Activated CD8-positive, alpha-beta T cell treated with anti-CD3 and anti-CD28 coated beads for 36 hours (primary cell): ENCODE measurements around the gene OSBPL5. TPM values are rescaled to one million over a fixed set of nuclear protein-coding genes. Genes with fewer than 3 reads are reported as not detected.

Experiments used
- ATAC-seq: fragments of 200-7000 bp; cut with Tn5 transposase; one replicate; pipeline ENCODE4 v1.10.0; 2021; ENCODE audit warnings: mild to moderate bottlenecking, moderate library complexity
- CTCF ChIA-PET: fragments of 350-600 bp; sonication (Branson Sonifier 250); formaldehyde crosslinking; loops from one replicate; lab custom pipeline; 2021; ENCODE audit warnings: antibody characterized with exemption; lab: Charles Lee
- POLR2A ChIA-PET: fragments of 350-600 bp; sonication (Branson Sonifier 250); formaldehyde crosslinking; loops from one replicate; lab custom pipeline; 2021; ENCODE audit warnings: antibody characterized with exemption; lab: Charles Lee
- DNase-seq: peaks from one replicate; pipeline ENCODE4 v3.0.0-alpha.2; 2020
- H3K27ac Mint-ChIP-seq: one replicate; pipeline ENCODE4 v1.8.0; 2021; ENCODE audit warnings: mild to moderate bottlenecking, mixed read lengths
- H3K27me3 Mint-ChIP-seq: one replicate; pipeline ENCODE4 v1.8.0; 2021; ENCODE audit warnings: mixed read lengths
- H3K36me3 Mint-ChIP-seq: one replicate; pipeline ENCODE4 v1.8.0; 2021; ENCODE audit warnings: low read depth, mixed read lengths
- H3K4me1 Mint-ChIP-seq: one replicate; pipeline ENCODE4 v1.8.0; 2021; ENCODE audit warnings: low read depth, mixed read lengths
- H3K4me3 Mint-ChIP-seq: one replicate; pipeline ENCODE4 v1.8.0; 2021; ENCODE audit warnings: mild to moderate bottlenecking, moderate library complexity, mixed read lengths
- H3K9me3 Mint-ChIP-seq: one replicate; pipeline ENCODE4 v1.8.0; 2021; ENCODE audit warnings: mixed read lengths
- CTCF ChIP-seq: fragments of 200-600 bp; IDR thresholded peaks from one replicate; pipeline ENCODE4 v1.8.0; 2022; ENCODE audit warnings: antibody characterized with exemption, mild to moderate bottlenecking
- intact Hi-C: fragments of 100-400 bp; cut with micrococcal nuclease; formaldehyde crosslinking; loops from one replicate; pipeline ENCODE4 v1.10.0; 2022
- total RNA-seq, 2 experiments: library from RNA; stranded (reverse); gene quantifications; one replicate each; pipeline ENCODE4 v1.2.3, GENCODE V29; 2021

Gene OSBPL5
- total RNA-seq, 2 experiments from 2014 or later: 4.8 to 5.9 TPM

DNA sequence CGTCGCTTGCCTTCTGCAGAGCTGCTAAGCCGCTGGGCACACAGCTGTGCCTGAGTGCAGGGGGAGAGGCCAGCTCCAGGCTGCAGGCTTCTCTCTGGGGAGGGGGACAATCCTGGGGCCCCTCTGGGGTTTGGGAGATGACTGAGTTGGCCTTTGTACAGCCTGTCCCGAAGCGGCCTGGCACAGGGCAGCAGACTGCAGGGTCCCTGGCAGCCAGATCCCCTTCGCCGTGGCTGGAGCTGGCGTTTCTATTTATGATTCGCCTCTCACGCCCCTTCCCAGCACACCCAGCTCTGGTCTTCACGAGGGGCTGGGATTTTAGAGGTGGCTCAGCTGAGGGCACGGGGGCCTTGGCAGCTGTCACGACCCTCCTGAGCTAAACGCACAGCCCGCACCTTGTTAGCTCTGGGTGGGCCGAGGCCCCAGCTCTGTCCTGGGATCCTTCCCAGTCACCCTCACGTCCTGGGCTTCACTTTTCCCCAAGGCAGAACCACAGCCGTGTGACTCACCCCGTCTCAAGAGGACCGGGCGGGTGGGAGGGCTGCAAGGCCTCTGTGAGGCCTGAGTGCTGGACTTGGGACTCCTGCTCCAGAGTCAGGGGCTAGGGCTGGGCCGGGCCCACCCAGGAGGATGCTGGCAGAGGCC is 18.4 kb downstream of the OSBPL5 start:
- Mint-ChIP-seq H3K36me3 (no peaks in the 10 kb centered on the region), H3K4me3 (no peak overlapping the region), H3K27me3 (no peaks in the 10 kb centered on the region), H3K27ac (no peak overlapping the region), H3K4me1 (peaks cover 3% of the 10 kb centered on the region), H3K9me3 (no peaks in the 10 kb centered on the region)
- ATAC-seq (no peak), DNase-seq (no peak)
- no peak for TF ChIP-seq CTCF
- ChIA-PET CTCF (no interaction called here), POLR2A (no interaction called here)
- intact Hi-C loops: no loop called here

DNA sequence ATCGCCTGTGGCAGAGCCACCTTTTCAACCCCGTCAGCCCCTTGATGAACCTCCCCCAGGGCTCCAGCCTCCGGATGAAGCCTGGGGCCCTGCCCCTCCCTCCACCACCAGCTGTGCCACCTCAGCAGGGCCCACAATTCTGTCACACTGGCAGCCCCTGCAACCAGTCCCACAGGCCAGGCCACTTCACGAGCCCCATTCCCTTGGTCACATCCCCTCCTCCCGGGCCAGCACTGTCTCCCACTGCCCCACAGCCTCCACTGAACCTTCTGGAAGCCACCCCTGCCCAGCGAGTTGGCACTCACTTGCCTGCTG is 19.9 kb downstream of the OSBPL5 start:
- peaks cover 3% of the 10 kb centered on the region for H3K4me1 Mint-ChIP-seq
- no peak for DNase-seq
- no peak overlapping the region for H3K27ac Mint-ChIP-seq
- TF ChIP-seq CTCF: no peak
- no peak for ATAC-seq
- no peaks in the 10 kb centered on the region for H3K27me3 Mint-ChIP-seq
- no peaks in the 10 kb centered on the region for H3K36me3 Mint-ChIP-seq
- H3K4me3 Mint-ChIP-seq: no peak overlapping the region
- intact Hi-C loops: no loop called here
- ChIA-PET POLR2A (no interaction called here), CTCF (interaction anchor here (1.1 to 1.5 kb wide), 2 partner anchors 17 to 86 kb away, joined by 3 to 4 read pairs; no protein-coding TSS in a partner anchor)
- no peaks in the 10 kb centered on the region for H3K9me3 Mint-ChIP-seq

- POLR2A ChIA-PET: no interaction called here
- H3K36me3 Mint-ChIP-seq: no peaks in the 10 kb centered on the region
- intact Hi-C loops: no loop called here
Measured at GRCh38 chr11:3144296-3145205, 20.6 kb downstream of the OSBPL5 start.

DNA sequence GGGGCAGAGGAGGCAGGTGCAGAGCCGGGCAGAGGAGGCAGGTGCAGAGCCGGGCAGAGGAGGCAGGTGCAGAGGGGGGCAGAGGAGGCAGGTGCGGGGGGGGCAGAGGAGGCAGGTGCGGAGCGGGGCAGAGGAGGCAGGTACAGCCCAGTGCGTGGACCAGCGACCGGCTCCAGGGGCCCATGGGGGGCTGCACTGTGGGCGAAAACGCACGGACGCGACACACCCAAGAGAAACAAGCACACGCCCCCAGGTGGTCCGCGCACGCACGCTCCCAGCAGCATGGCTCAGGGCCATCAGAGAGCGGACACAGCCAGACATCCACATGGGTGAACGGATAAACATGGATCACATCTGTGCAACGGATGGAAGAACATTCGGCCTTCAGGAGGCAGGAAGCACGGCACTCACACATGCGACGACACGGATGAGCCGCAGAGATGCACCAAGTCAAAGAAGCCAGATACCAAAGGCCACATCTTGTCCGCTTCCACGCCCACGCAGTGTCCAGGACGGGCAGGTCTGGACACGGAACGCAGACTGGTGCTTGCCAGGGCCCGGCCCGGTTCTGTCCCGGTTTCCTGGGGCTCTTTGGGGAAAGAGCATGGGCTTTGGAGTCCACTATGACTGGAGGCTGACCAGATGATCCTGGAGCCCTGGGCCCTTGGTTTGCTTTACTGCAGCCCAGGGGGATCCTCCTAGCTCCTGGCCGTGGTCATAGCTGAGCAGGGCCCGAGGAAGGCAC is 21.8 kb downstream of the OSBPL5 start:
- ChIA-PET CTCF (interaction anchor here (1.5 kb wide), 1 partner anchor 16 kb away, joined by 4 read pairs; no protein-coding TSS in a partner anchor), POLR2A (no interaction called here)
- TF ChIP-seq CTCF: no peak
- H3K27me3 Mint-ChIP-seq: no peaks in the 10 kb centered on the region
- ATAC-seq (no peak), DNase-seq (no peak)
- intact Hi-C loops: no loop called here
- no peak overlapping the region for H3K27ac Mint-ChIP-seq
- H3K4me3 Mint-ChIP-seq: no peak overlapping the region
- no peaks in the 10 kb centered on the region for H3K36me3 Mint-ChIP-seq
- H3K9me3 Mint-ChIP-seq: no peaks in the 10 kb centered on the region
- no peaks in the 10 kb centered on the region for H3K4me1 Mint-ChIP-seq

More at GRCh38 chr11:3144296-3145205, 20.6 kb downstream of the OSBPL5 start:
- ATAC-seq (no peak), DNase-seq (no peak)
- no peak for TF ChIP-seq CTCF
- Mint-ChIP-seq H3K27me3 (no peaks in the 10 kb centered on the region), H3K9me3 (no peaks in the 10 kb centered on the region), H3K4me3 (no peak overlapping the region), H3K27ac (no peak overlapping the region), H3K4me1 (peaks cover under 1% of the 10 kb centered on the region)
- CTCF ChIA-PET: interaction anchor here (1.1 to 1.5 kb wide), 2 partner anchors 17 to 85 kb away, joined by 3 to 4 read pairs; no protein-coding TSS in a partner anchor
